H1 (cell line): ENCODE data around the gene APOL1. TPM values are rescaled to one million over a fixed set of nuclear protein-coding genes. Genes with fewer than 3 reads are reported as not detected.

Experiments used
- CTCF ChIA-PET: fragments of 300-600 bp; sonication (Branson Sonifier 250); formaldehyde crosslinking; loops from one replicate; lab custom pipeline; 2021; ENCODE audit not compliant: partially characterized antibody; lab: Charles Lee
- POLR2A ChIA-PET: fragments of 300-600 bp; sonication (Branson Sonifier 250); formaldehyde crosslinking; loops from one replicate; lab custom pipeline; 2021; ENCODE audit warnings: inconsistent platforms; ENCODE audit not compliant: partially characterized antibody; lab: Charles Lee
- DNase-seq, 2 experiments: peaks; one replicate each; pipeline versions ENCODE4 v3.0.0 to v3.0.0-alpha.2; 2010 to 2022; ENCODE audit warnings: low spot score in 2 of 2, low read depth in 1 of 2, mixed read lengths in 1 of 2
- FAIRE-seq: peaks from 2 replicates; lab custom pipeline; 2011; peaks lifted over from hg19 to GRCh38; lab: Jason Lieb, UNC
- H2AFZ ChIP-seq: 2 replicates; pipeline ENCODE4 v1.8.1; 2012; ENCODE audit warnings: low read length, inconsistent platforms
- H2AK5ac ChIP-seq: 2 replicates; pipeline ENCODE4 v1.6.1; 2013; ENCODE audit warnings: low read depth, low read length
- H2BK120ac ChIP-seq: replicated peaks from 2 replicates; pipeline ENCODE3; 2013; ENCODE audit warnings: low read depth, low read length, inconsistent platforms
- H2BK12ac ChIP-seq: 2 replicates; pipeline ENCODE4 v1.6.1; 2013; ENCODE audit warnings: low read depth, low read length
- H2BK15ac ChIP-seq: 2 replicates; pipeline ENCODE4 v1.6.1; 2013; ENCODE audit warnings: low read length
- H2BK20ac ChIP-seq: 2 replicates; pipeline ENCODE4 v1.6.1; 2013; ENCODE audit warnings: low read length
- H2BK5ac ChIP-seq: 2 replicates; pipeline ENCODE4 v1.6.1; 2013; ENCODE audit warnings: low read depth, low read length
- H3K14ac ChIP-seq: 2 replicates; pipeline ENCODE4 v1.6.1; 2013; ENCODE audit warnings: inconsistent platforms; ENCODE audit not compliant: insufficient read length
- H3K18ac ChIP-seq: 2 replicates; pipeline ENCODE4 v1.6.1; 2013; ENCODE audit warnings: low read length; ENCODE audit errors: extremely low read depth
- H3K23ac ChIP-seq: 2 replicates; pipeline ENCODE4 v1.6.1; 2013; ENCODE audit warnings: inconsistent platforms; ENCODE audit not compliant: insufficient read length
- H3K23me2 ChIP-seq: 2 replicates; pipeline ENCODE4 v1.6.1; 2013; ENCODE audit warnings: low read depth, low read length
- H3K27ac ChIP-seq: 2 replicates; pipeline ENCODE4 v1.6.1; 2011; ENCODE audit warnings: low read depth, low read length, inconsistent platforms
- H3K27me3 ChIP-seq, 4 experiments: replicated peaks in 1 of 4; 1 replicate in 1 of 4; 2 replicates in 3 of 4; pipeline versions ENCODE4 v1.6.1 to v1.8.1; 2011 to 2013; ENCODE audit warnings: low read length in 3 of 4, mild to moderate bottlenecking in 3 of 4, inconsistent platforms in 2 of 4, mixed read lengths in 2 of 4, moderate library complexity in 1 of 4; ENCODE audit not compliant: control insufficient read depth in 3 of 4, insufficient read depth in 3 of 4; ENCODE audit errors: extremely low read depth in 1 of 4
- H3K36me3 ChIP-seq, 4 experiments: 2 replicates each; pipeline versions ENCODE4 v1.6.1 to v1.8.1; 2011 to 2013; ENCODE audit warnings: mild to moderate bottlenecking in 4 of 4, low read length in 3 of 4, moderate library complexity in 2 of 4, control low read depth in 1 of 4, inconsistent platforms in 1 of 4; ENCODE audit not compliant: insufficient read depth in 4 of 4, control insufficient read depth in 2 of 4
- H3K4ac ChIP-seq: replicated peaks from 2 replicates; pipeline ENCODE3; 2013; ENCODE audit warnings: low read length, low read depth, mixed read lengths, inconsistent platforms; ENCODE audit not compliant: insufficient read length
- H3K4me1 ChIP-seq, 4 experiments: replicated peaks in 1 of 4; 1 replicate in 1 of 4; 2 replicates in 3 of 4; pipeline versions ENCODE4 v1.6.1 to v1.8.1; 2011 to 2013; ENCODE audit warnings: low read length in 3 of 4, inconsistent platforms in 2 of 4, mixed read lengths in 1 of 4; ENCODE audit not compliant: insufficient read depth in 4 of 4, control insufficient read depth in 3 of 4
- H3K4me2 ChIP-seq, 2 experiments: 2 replicates each; pipeline versions ENCODE4 v1.6.1 to v1.8.1; 2011 to 2013; ENCODE audit warnings: low read depth in 2 of 2, low read length in 2 of 2, control low read depth in 1 of 2, inconsistent platforms in 1 of 2, mild to moderate bottlenecking in 1 of 2; ENCODE audit not compliant: insufficient read depth in 1 of 2
- H3K4me3 ChIP-seq, 4 experiments: fragments of 200-600, 300-600 bp in 1 of 4; sonication (generic), shearing (Covaris generic), sonication (Bioruptor Twin) in 1 of 4; 2 replicates each; pipeline versions ENCODE4 v1.5.1 to v1.8.1; 2011 to 2016; ENCODE audit warnings: low read length in 4 of 4, low read depth in 3 of 4, control low read depth in 2 of 4, inconsistent platforms in 2 of 4, mild to moderate bottlenecking in 2 of 4, mixed read lengths in 1 of 4, moderate library complexity in 1 of 4; ENCODE audit not compliant: insufficient read depth in 2 of 4; ENCODE audit errors: extremely low read depth in 1 of 4
- H3K56ac ChIP-seq: replicated peaks from 2 replicates; pipeline ENCODE3; 2013; ENCODE audit warnings: low read depth, mild to moderate bottlenecking, mixed read lengths, low read length, inconsistent platforms; ENCODE audit not compliant: insufficient read length
- H3K79me1 ChIP-seq: 2 replicates; pipeline ENCODE4 v1.6.1; 2013; ENCODE audit warnings: low read depth, low read length, control low read depth
- H3K79me2 ChIP-seq, 2 experiments: 2 replicates each; pipeline versions ENCODE4 v1.6.1 to v1.8.1; 2012 to 2013; ENCODE audit warnings: low read length in 2 of 2, mild to moderate bottlenecking in 2 of 2, inconsistent platforms in 1 of 2; ENCODE audit not compliant: insufficient read depth in 2 of 2, control insufficient read depth in 1 of 2
- H3K9ac ChIP-seq, 4 experiments: replicated peaks in 1 of 4; 1 replicate in 1 of 4; 2 replicates in 3 of 4; pipeline versions ENCODE4 v1.6.1 to v1.8.1; 2011 to 2013; ENCODE audit warnings: low read depth in 3 of 4, low read length in 3 of 4, control low read depth in 2 of 4, mild to moderate bottlenecking in 2 of 4, moderate library complexity in 2 of 4, inconsistent platforms in 1 of 4; ENCODE audit errors: extremely low read depth in 1 of 4
- H3K9me3 ChIP-seq, 2 experiments: 2 replicates each; pipeline versions ENCODE4 v1.6.1 to v1.8.1; 2012 to 2013; ENCODE audit warnings: mild to moderate bottlenecking in 2 of 2, moderate library complexity in 2 of 2, control low read depth in 1 of 2, inconsistent platforms in 1 of 2, low read depth in 1 of 2, low read length in 1 of 2, mixed read lengths in 1 of 2; ENCODE audit not compliant: insufficient read depth in 2 of 2
- H4K20me1 ChIP-seq, 2 experiments: replicated peaks in 1 of 2; 2 replicates each; pipeline versions ENCODE3 to v1.8.1; 2011 to 2013; ENCODE audit warnings: inconsistent platforms in 2 of 2, low read length in 2 of 2, mild to moderate bottlenecking in 1 of 2; ENCODE audit not compliant: insufficient read depth in 2 of 2, control insufficient read depth in 1 of 2
- H4K5ac ChIP-seq: 2 replicates; pipeline ENCODE4 v1.6.1; 2013; ENCODE audit warnings: low read length, low read depth, mixed read lengths, inconsistent platforms; ENCODE audit not compliant: insufficient read length
- H4K8ac ChIP-seq: 2 replicates; pipeline ENCODE4 v1.8.0; 2013; ENCODE audit warnings: mild to moderate bottlenecking, moderate library complexity, low read length, inconsistent platforms; ENCODE audit not compliant: insufficient read depth; ENCODE audit errors: extremely low read depth
- H4K91ac ChIP-seq: replicated peaks from 2 replicates; pipeline ENCODE3; 2013; ENCODE audit warnings: low read length, mixed read lengths, inconsistent platforms; ENCODE audit not compliant: insufficient read length
- CHD1 ChIP-seq: IDR thresholded peaks from 2 replicates; pipeline ENCODE4 v1.6.1; 2012; ENCODE audit warnings: low read depth, low read length, improper control_type of control experiment
- GABPA ChIP-seq: IDR thresholded peaks from 2 replicates; pipeline ENCODE4 v1.6.1; 2011; ENCODE audit warnings: mild to moderate bottlenecking, low read length, moderate library complexity, borderline replicate concordance; ENCODE audit not compliant: insufficient read depth
- GTF2F1 ChIP-seq: IDR thresholded peaks from 2 replicates; pipeline ENCODE4 v1.6.1; 2012; ENCODE audit warnings: low read depth, low read length, improper control_type of control experiment, borderline replicate concordance
- HDAC2 ChIP-seq, 2 experiments: fragments of 300-600 bp in 1 of 2; sonication (generic) in 1 of 2; IDR thresholded peaks; 2 replicates each; pipeline ENCODE4 v1.6.1; 2011 to 2012; ENCODE audit warnings: low read depth in 2 of 2, low read length in 2 of 2, mild to moderate bottlenecking in 2 of 2, moderate library complexity in 2 of 2, borderline replicate concordance in 1 of 2, inconsistent platforms in 1 of 2
- MAX ChIP-seq: IDR thresholded peaks from 2 replicates; pipeline ENCODE4 v1.6.1; 2012; ENCODE audit warnings: inconsistent platforms
- NRF1 ChIP-seq: IDR thresholded peaks from 2 replicates; pipeline ENCODE4 v1.6.1; 2011; ENCODE audit warnings: mild to moderate bottlenecking, low read depth, low read length, improper control_type of control experiment
- POLR2AphosphoS5 ChIP-seq: IDR thresholded peaks from 2 replicates; pipeline ENCODE4 v1.6.1; 2011; ENCODE audit warnings: low read depth, low read length
- RXRA ChIP-seq: IDR thresholded peaks from 2 replicates; pipeline ENCODE4 v1.6.1; 2011; ENCODE audit warnings: low read depth, mild to moderate bottlenecking, low read length, moderate library complexity; ENCODE audit not compliant: insufficient read depth
- SAP30 ChIP-seq: fragments of 300-600 bp; sonication (generic); IDR thresholded peaks from 2 replicates; pipeline ENCODE4 v1.7.1; 2012; ENCODE audit warnings: low read length, moderate library complexity, mild to moderate bottlenecking, inconsistent platforms; ENCODE audit not compliant: insufficient read depth, insufficient replicate concordance
- SP2 ChIP-seq: IDR thresholded peaks from 2 replicates; pipeline ENCODE4 v1.6.1; 2012; ENCODE audit warnings: mild to moderate bottlenecking, low read length, inconsistent platforms
- SP4 ChIP-seq: IDR thresholded peaks from 2 replicates; pipeline ENCODE4 v1.6.1; 2012; ENCODE audit warnings: low read length, inconsistent platforms
- SRF ChIP-seq: IDR thresholded peaks from 2 replicates; pipeline ENCODE4 v1.6.1; 2011; ENCODE audit warnings: mild to moderate bottlenecking, low read depth, low read length, moderate library complexity
- WGBS, 2 experiments: shearing (Covaris generic) in 1 of 2; methylation state at CpG; one replicate each; pipeline versions ENCODE4 v1.1.6 to v1.1.7; 2013 to 2015; ENCODE audit warnings: low lambda C conversion rate in 2 of 2, mixed read lengths in 2 of 2, inconsistent platforms in 1 of 2, low coverage in 1 of 2, missing lambda C conversion rate in 1 of 2; ENCODE audit not compliant: insufficient replicate concordance in 2 of 2, insufficient coverage in 1 of 2, insufficient read length in 1 of 2; ENCODE audit errors: extremely low coverage in 1 of 2, missing lambda C conversion rate in 1 of 2; 5-methylcytosine and 5-hydroxymethylcytosine counted together
- polyA plus RNA-seq, 7 experiments: library from polyadenylated mRNA; depleted of rRNA in 3 of 7; stranded (reverse) in 5 of 7; unstranded in 2 of 7; fragments of >200 nt in 5 of 7; fragments of 200-250 nt in 2 of 7; gene quantifications; 1 replicate in 5 of 7; 2 replicates in 1 of 7; 4 replicates in 1 of 7; pipeline versions ENCODE4 v1.2.1 to v1.2.3, GENCODE V29; 2011 to 2013; ENCODE audit warnings: missing spikeins in 2 of 7, mixed read lengths in 2 of 7
- total RNA-seq: library from RNA; stranded (reverse); fragmentation: NEBNext Ultra II Directional; extraction: Animal tissue kit (Norgen Biotek cat#: 25700); gene quantifications from 2 replicates; pipeline ENCODE4 v1.2.1, GENCODE V29; 2021

Gene APOL1
- total and polyA plus RNA-seq, 2 of the 8 experiments (the other 6 are each of a cell fraction or from before 2014, with no cell fraction given): not detected

- Histone ChIP-seq H3K79me2 (no peaks in the 10 kb centered on the region), H4K91ac (no peak overlapping the region), H3K79me1 (0 out of 2 replicates have a peak, but pooled peaks cover 5% of the 10 kb centered on the region), H3K14ac (no peak overlapping the region), H4K20me1 (peaks cover 0 to 8% of the 10 kb centered on the region in 2 experiments), H3K18ac (no peak overlapping the region), H3K23ac (no peak overlapping the region), H2AK5ac (no peak overlapping the region), H3K4me1 (no peaks in the 10 kb centered on the region), H4K8ac (peak overlapping the region; percentile 53; the same call in 1 of the 2 replicates), H2BK15ac (no peak overlapping the region), H3K4me2 (no peak overlapping the region), H3K4me3 (no peak overlapping the region), H3K56ac (no peak overlapping the region), H3K9me3 (no peaks in the 10 kb centered on the region), H3K23me2 (no peaks in the 10 kb centered on the region), H4K5ac (no peak overlapping the region), H2BK120ac (no peak overlapping the region), H3K9ac (no peak overlapping the region), H3K27me3 (no peaks in the 10 kb centered on the region), H3K36me3 (peaks cover 55 to 91% (median 84%) of the 10 kb centered on the region in 4 experiments), H2BK20ac (no peak overlapping the region), H2BK12ac (no peak overlapping the region), H3K4ac (no peak overlapping the region), H3K27ac (no peak overlapping the region), H2AFZ (no peak overlapping the region), H2BK5ac (no peak overlapping the region; the same call in 1 of the 2 replicates)
- ChIA-PET CTCF (interaction anchor here (1.0 to 17.3 kb wide), 19 partner anchors 7 to 211 kb away, joined by 3 to 159 read pairs (median 10); no protein-coding TSS in a partner anchor), POLR2A (interaction anchor here (1.0 to 1.6 kb wide), 2 partner anchors 13 to 24 kb away, joined by 3 to 4 read pairs; no protein-coding TSS in a partner anchor)
- WGBS, 2 experiments: 96% methylated on average over 10 of the region's 12 CpGs; no CpG with 5 or more reads in 1 of the 2 experiments
- FAIRE-seq: no peak
- TF ChIP-seq SP4 (no peak), POLR2AphosphoS5 (no peak), GTF2F1 (no peak), SRF (no peak), SP2 (no peak), SAP30 (no peak), RXRA (no peak), NRF1 (no peak), CHD1 (no peak), GABPA (no peak), HDAC2 (IDR thresholded peaks at IDR 0.05; ENCODE audit: borderline replicate concordance in 1 of 2, low read depth in 2 of 2, low read length in 2 of 2) (no peak), MAX (no peak)
- DNase-seq: no peak
Measured at GRCh38 chr22:36299911-36300310, 47.0 kb downstream of the APOL1 start.
